Islet of Langerhans (tissue), 1 donor: ENCODE results near the gene TNNC2.
A peak's percentile ranks its signal among the peaks of the same experiment; 100 is the strongest.
"Not testable (repeated sequence)": the region's sequence is repeated elsewhere in the genome, so short reads cannot be mapped to it uniquely, and the experiment has no call there.

ENCODE experiments used
- FAIRE-seq: peaks from one replicate; lab custom pipeline; 2011; peaks lifted over from hg19 to GRCh38; lab: Jason Lieb, UNC

Gene TNNC2

GRCh38 chr20:45827030-45827652 lies at the start of gene TNNC2:
TSS of gene TNNC2 (minus strand) at chr20:45827312. CDS start at chr20:45827248, 64 bp downstream.
- FAIRE-seq = no peak

- FAIRE-seq = no peak
Observed at GRCh38 chr20:45874576-45874975, 47.5 kb upstream of the TNNC2 start.

DNA sequence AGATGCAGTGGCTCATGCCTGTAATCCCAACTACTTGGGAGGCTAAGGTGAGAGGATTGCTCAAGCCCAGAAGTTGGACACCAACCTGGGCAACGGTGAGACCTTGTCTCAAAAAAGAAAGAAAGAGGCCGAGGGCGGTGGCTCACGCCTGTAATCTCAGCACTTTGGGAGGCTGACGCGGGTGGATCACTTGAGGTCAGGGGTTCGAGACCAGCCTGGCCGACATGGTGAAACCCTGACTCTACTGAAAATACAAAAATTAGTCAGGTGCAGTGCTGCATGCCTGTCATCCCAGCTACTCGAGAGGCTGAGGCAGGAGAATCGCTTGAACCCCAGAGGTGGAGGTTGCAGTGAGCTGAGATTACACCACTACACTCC lies 47.0 kb upstream of the TNNC2 start:
- not testable (repeated sequence) for FAIRE-seq

DNA sequence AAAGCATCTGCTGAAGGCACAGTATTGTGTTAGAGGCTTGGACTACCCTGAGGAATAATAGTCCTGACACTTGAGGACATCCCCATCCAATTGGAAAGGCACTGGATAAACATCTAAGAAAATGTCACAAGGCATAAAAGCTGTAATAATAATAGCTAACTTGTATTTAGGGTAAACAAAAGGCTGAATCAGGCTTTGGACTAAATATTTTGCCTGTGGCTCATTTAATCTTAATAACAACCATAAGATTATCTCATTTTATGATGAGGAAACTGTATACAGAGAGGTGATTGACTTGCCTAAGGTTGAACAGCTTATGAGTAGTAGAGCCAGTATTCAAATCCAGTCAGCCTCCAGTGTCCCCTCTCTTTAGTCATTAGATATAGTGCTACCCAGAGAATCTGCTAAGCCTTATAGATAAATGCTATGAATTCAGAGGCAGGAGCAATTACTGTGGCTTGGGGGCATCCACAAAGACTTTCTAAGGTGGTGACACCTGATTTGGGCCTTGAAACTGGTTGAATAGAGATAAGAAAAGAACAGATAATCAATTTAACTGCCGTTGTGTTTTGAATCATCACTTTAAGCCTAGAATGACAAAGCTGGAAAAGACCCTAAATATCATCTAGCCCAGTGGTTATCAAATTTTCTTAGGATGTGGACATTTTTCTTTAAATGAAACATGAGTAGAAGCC lies 46.4 kb upstream of the TNNC2 start:
- no peak for FAIRE-seq

GRCh38 chr20:45872626-45873025 lies 45.5 kb upstream of the TNNC2 start:
- FAIRE-seq = no peak

DNA sequence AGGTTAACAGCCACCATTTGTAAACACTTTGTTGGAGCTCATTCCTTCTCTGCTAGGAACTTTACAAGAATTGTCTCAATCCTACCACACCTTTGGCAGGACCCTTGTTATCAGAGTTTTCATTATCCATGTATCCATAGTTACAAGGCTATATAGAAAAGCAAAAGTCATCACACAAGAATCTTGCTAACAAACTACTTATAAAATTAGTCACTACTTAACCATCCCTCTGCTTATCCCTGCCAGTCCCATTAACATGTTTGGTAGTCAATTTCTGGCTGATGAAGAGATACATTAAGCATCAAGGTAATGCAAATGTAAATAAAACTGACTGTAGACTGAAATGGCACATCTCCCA lies 40.7 kb upstream of the TNNC2 start:
- FAIRE-seq = no peak

DNA sequence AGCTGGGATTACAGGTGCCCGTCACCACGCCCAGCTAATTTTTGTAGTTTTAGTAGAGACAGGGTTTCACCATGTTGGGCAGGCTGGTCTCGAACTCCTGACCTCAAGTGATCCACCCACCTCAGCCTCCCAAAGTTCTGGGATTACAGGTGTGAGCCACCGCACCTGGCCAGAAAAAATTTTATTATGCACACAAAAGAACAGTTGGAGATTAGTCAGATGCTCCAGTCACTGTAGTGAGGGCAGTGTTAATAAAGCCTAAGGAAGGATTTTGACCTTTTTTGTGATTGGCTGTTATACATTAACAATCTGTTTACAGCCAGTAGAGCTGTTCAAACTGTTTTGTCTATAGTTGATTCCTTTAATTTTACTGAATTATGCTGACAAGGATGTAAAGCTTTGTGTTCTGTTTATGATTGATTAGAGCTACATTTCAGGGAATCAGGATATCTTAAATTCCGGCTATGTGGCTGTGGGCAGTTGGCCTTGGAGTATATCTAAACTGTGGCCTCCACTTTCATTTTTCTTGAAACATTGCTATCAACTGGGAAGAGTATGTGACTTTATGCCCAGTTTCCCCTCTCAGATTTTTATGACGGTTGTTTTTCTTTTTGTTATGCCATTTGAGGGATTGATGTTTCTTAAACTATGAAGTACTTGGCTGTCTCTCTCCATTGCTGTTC lies 40.2 kb upstream of the TNNC2 start:
- no peak for FAIRE-seq

- FAIRE-seq = no peak
Observed at GRCh38 chr20:45866454-45866853, 39.3 kb upstream of the TNNC2 start.

DNA sequence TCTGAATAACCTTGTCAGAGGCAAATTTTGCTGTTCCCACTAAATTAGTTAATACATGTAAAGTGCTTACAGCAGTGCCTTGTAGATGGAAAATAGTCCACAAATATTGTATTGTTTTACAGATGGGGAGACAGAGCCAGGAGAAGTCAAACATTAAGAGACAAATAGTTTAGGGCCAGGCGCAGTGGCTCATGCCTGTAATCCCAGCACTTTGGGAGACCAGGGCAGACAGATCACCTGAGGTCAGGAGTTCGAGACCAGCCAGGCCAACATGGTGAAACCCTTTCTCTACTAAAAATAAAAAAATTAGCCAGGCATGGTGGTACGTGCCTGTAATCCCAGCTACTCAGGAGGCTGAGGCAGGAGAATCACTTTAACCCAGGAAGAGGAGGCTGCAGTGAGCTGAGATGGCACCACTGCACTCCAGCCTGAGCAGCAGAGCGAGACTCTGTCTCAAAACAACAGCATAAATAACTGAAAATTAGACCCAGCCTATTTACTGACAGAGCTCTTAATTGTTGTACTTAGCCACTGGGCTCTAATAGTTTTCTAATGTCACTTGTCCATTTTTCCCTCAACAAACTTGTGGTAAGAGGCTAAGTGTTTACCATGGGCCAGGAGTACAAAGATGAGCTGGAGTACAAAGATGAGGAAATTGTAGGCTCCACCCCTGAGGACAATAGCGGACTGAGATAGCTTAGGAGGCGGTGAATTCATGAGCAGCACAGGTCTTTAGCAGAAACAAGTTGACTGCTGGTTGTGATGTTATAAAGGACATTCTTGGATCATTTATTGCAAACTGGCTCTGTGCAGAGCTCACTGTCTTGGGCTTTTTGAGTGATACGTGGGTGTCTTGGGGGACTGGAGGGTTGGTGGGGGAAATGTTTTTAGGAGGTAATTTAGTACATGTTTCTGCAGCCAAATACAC lies 36.7 kb upstream of the TNNC2 start:
- FAIRE-seq = no peak

DNA sequence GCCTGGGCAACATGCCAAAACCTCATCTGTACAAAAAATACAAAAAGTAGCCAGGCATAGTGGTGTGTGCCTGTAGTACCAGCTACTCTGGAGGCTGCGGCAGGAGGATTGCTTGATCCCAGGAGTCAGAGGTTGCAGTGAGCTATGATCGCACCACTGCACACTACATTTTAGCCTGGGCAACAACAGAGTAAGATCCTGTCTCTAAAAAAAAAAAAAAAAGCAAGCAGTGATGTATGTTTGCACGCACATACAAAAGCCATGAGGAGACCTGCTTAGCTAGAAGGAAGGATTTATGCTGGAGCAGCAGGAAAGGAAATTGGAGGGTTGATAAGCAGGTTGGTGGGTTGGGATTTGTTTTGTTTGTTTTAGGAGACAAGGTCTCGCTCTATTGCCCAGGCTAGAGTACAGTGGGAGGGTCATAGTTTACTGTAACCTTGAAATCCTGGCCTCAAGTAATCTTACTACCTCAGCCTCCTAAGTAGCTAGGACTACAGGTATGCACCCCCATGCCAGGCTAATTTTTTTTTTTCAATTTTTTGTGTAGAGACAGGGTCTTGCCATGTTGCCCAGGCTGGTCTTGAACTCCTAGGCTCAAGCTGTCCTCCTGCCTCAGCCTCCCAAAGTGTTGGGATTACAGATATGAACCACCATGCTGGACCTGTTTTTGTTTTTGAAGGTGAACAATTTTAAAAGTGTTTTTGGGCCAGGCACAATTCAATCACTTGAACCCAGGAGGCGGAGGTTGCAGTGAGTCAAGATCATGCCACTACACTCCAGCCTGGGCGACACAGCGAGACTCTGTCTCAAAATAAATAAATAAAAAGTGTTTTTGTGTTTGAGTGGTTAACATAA lies 34.3 kb upstream of the TNNC2 start:
- FAIRE-seq = no peak

DNA sequence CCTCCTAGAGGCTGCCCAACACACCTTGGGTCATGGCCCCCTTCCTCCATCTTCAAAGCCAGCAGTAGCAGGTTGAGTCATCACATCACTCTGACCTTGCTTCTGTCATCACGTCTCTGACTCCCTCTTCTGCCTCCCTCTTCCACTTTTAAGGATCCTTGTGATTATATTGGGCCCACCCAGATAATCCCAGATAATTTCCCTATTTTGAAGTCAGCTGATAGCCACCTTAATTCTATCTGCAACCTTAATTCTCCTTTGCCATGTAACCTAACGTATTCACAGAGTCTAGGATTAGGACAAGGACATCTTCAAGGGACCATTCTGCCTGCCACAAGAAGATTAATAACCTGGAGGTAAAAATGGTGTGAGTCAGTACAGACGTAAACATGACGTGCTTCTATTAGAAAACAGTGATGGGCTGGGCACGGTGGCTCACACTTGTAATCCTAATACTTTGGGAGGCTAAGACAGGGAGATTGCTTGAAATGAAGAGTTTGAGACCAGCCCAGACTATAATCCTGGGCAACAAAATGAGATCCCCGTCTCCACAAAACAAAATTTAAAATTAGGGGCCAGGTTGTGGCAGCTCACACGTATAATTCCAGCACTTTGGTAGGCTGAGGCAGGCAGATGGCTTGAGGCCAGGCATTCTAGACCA lies 33.6 kb upstream of the TNNC2 start:
- FAIRE-seq = no peak

DNA sequence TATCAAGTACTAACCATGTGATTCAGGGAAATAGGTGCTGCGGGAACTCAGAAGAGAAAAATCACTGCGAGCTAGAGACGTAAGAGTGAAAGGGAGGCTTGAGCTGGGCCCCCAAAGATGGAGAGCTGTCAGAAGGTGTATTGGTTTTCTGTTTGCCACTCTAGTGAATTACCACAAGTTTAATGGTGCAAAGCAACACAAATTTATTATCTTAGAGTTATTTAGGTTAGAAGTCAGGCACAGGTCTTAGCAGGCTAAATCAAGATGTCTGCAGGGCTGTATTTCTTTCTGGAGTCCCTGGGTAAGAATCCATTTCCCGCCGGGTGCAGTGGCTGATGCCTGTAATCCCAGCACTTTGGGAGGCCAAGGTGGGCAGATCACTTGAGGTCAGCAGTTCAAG lies 32.8 kb upstream of the TNNC2 start:
- FAIRE-seq = no peak

- no peak for FAIRE-seq
Observed at GRCh38 chr20:45857882-45858216, 30.7 kb upstream of the TNNC2 start.

DNA sequence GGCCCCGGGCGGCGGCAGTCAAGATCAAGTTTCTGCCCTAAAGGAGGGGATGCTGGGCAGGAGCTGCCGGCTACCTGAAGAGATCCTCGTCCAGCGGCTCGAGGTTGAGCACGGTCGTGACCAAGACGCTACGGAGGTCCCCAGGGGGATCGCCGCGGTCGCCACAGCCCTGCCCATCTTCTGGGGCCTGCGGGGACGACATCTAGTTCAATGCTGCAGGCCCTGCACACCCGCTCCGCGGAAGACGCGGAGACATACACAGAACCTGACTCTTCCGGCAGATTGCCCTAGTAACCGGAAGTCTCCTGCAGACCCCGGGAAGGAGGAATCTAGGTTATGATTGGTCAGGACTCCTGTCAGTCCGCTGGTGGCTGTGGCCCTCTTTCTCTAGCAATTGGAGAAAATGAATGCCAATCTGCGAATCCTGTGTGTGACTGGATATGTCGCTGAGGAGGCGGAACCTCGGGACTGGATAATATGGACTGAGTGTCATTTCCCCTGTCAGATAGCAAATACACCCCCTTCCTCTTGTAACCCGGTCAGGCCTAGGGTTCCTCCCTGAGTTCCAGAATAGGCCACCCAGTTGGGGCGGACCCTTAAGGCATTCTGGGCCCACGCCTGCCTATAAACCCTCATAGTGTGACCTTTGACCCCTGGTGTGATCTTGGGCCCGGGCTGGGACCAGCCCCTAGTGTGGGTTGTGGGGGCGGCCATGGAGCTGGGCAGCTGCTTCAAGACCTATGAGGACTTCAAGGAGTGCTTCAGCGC lies 30.2 kb upstream of the TNNC2 start, which contains the start of the genes ACOT8 and ZSWIM3:
ACOT8 (minus strand) TSS at position 279 of the 768 bp plus-strand sequence; CDS start at position 202, 77 bp downstream.
ZSWIM3 (plus strand) TSS at position 501 of the 768 bp plus-strand sequence; CDS start at position 713, 212 bp downstream.
- peak; percentile 93 for FAIRE-seq

GRCh38 chr20:45853484-45853883 lies 26.4 kb upstream of the TNNC2 start:
- no peak for FAIRE-seq

DNA sequence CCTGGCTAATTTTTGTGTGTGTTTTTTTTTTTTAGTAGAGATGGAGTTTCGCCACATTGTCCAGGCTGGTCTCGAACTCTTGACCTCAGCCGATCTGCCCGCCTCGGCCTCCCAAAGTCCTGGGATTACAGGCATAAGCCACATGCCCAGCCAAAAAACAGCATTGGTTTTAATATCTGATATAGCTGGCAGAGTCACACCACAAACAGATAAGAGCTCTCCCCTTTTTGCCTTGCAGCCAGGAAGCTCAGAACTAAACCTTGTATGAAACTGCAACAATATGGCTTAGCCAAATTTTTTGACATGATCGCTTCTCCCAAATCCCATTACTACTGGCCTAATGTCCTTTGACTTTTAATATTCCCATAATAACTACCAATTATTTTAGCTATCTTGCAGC lies 25.2 kb upstream of the TNNC2 start:
- FAIRE-seq = no peak

DNA sequence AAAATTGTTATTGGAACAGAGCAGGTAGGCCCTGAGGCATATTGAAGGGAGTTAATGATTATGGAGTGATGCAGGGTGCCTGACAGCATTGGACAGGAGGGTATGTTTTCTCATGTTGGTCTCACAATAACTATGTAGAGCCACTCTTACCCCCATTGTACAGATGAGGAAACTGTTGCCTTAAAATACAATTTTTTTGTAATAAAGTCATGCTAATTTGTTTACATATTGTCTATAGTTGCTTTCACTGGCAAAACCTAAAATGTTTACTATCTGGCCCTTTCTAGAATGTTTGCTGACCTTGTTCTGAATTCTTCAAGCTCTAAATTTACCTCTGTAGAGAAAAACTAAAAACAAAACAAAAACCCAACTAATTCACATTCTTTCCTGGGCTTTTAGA lies 24.4 kb upstream of the TNNC2 start:
- no peak for FAIRE-seq

GRCh38 chr20:45850926-45851325 lies 23.8 kb upstream of the TNNC2 start:
- FAIRE-seq = no peak

DNA sequence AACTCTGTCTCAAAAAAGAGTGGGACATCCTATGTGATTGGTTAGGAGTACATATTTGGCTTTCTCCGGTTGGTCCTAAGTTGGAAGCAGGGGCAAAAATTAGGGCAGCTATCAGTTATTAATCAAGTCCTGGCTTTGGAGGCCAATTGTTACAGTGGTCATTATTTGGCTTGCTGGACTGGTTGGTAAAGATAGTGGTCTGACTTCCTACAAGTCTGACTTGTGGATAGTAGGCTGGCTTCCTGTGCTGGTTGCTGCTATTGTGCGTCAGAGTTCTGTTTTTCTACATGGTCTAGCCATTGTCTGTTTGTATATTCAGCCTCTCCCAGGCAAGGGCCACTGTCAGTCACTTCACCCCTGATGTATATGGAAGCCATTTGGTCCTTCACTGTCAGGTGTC lies 23.1 kb upstream of the TNNC2 start:
- FAIRE-seq = no peak

DNA sequence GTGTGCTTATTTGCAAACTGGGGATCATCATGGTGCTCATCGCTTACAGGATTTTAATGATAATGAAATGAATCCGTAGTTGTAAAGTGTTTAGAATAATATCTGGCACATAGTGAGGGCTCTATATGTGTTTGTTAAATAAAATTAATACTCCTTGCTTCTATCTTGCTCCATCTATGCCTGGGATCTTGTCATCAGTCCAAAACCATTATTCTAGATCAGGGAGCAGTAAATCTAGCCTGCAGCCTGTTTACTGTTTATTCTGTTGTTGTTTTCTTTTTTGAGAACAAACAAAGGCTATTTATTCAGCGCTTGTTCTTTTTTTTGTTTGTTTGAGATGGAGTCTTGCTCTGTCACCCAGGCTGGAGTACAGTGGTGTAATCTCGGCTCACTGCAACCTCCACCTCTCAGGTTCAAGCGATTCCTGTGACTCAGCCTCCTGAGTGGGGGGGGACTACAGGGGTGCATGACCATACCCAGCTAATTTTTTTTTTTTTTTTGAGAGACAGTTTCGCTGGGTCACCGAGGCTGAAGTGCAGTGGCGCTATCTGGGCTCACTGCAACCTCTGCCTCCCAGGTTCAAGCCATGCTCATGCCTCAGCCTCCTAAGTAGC lies 22.0 kb upstream of the TNNC2 start:
- no peak for FAIRE-seq
